Prostate gland (tissue), 2 donors: Measurements from ENCODE around the gene OR10D3.

Experiments used
- POLR2A ChIP-seq: fragments of 450-650 bp; IDR thresholded peaks from one replicate; pipeline ENCODE4 v1.6.1; 2016; ENCODE audit warnings: antibody characterized with exemption, mild to moderate bottlenecking
- TF ChIP-seq, protein P1 (sequence below), 4 experiments: fragments of 200-600 bp in 2 of 4; fragments of 450-650 bp in 2 of 4; sonication (generic) in 2 of 4; IDR thresholded peaks; 1 replicate in 3 of 4; 2 replicates in 1 of 4; pipeline ENCODE4 v1.5.1; 2016 to 2019; ENCODE audit warnings: antibody characterized with exemption in 4 of 4, mild to moderate bottlenecking in 2 of 4, moderate library complexity in 2 of 4

DNA sequence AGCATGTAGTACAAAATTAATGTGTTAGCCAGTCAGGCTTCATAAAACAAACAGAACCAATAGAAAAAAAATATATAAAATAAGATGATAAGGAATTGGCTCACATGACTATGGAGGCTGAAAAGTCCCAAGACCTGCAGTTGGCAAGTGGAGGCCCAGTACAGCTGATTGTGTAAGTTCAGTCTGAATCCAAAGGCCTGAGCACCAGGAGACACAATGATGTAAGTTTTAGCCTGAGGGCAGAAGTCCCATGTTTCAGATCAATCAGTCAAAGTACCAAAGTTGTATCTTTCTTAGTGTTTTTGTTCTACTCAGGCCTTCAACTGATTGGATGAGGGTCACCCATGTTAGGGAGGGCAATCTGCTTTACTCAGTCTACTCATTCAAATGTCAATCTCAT, 14.3 kb upstream of the OR10D3 start:
- TF ChIP-seq, protein P1, sequence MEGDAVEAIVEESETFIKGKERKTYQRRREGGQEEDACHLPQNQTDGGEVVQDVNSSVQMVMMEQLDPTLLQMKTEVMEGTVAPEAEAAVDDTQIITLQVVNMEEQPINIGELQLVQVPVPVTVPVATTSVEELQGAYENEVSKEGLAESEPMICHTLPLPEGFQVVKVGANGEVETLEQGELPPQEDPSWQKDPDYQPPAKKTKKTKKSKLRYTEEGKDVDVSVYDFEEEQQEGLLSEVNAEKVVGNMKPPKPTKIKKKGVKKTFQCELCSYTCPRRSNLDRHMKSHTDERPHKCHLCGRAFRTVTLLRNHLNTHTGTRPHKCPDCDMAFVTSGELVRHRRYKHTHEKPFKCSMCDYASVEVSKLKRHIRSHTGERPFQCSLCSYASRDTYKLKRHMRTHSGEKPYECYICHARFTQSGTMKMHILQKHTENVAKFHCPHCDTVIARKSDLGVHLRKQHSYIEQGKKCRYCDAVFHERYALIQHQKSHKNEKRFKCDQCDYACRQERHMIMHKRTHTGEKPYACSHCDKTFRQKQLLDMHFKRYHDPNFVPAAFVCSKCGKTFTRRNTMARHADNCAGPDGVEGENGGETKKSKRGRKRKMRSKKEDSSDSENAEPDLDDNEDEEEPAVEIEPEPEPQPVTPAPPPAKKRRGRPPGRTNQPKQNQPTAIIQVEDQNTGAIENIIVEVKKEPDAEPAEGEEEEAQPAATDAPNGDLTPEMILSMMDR (IDR thresholded peaks at IDR 0.05), result no peak
- no peak for TF ChIP-seq POLR2A
